GM23248 (cell line): ENCODE data around the gene SLC31A2. TPM values are rescaled to one million over a fixed set of nuclear protein-coding genes. Genes with fewer than 3 reads are reported as not detected.

ENCODE experiments used
- DNase-seq: peaks from one replicate; pipeline ENCODE4 v3.0.0-alpha.2; 2015
- H2AFZ ChIP-seq: fragments of 200-600 bp; sonication (generic); 2 replicates; pipeline ENCODE4 v1.6.1; 2016; ENCODE audit warnings: antibody characterized with exemption
- H3F3A ChIP-seq: fragments of 200-600 bp; sonication (generic); 2 replicates; pipeline ENCODE4 v1.6.1; 2016; ENCODE audit warnings: mild to moderate bottlenecking, antibody characterized with exemption, mixed run types; ENCODE audit not compliant: insufficient read depth
- H3K27ac ChIP-seq: fragments of 200-600 bp; sonication (generic); 2 replicates; pipeline ENCODE4 v1.5.1; 2016; ENCODE audit warnings: mild to moderate bottlenecking
- H3K27me3 ChIP-seq: fragments of 200-600 bp; sonication (generic); replicated peaks from 2 replicates; pipeline ENCODE4 v1.6.1; 2016; ENCODE audit warnings: mild to moderate bottlenecking; ENCODE audit not compliant: insufficient read depth
- H3K36me3 ChIP-seq: fragments of 200-600 bp; sonication (generic); 2 replicates; pipeline ENCODE4 v1.6.1; 2016; ENCODE audit warnings: low read depth, mild to moderate bottlenecking
- H3K4me1 ChIP-seq: fragments of 200-600 bp; sonication (generic); 2 replicates; pipeline ENCODE4 v1.6.1; 2016; ENCODE audit warnings: mild to moderate bottlenecking; ENCODE audit not compliant: insufficient read depth
- H3K4me2 ChIP-seq: fragments of 200-600 bp; sonication (generic); one replicate; pipeline ENCODE4 v1.6.1; 2016; ENCODE audit warnings: mild to moderate bottlenecking; ENCODE audit not compliant: unreplicated experiment
- H3K4me3 ChIP-seq: fragments of 200-600 bp; sonication (generic); 2 replicates; pipeline ENCODE4 v1.5.1; 2016; ENCODE audit warnings: mild to moderate bottlenecking
- H3K79me2 ChIP-seq: fragments of 200-600 bp; sonication (generic); 2 replicates; pipeline ENCODE4 v1.6.1; 2016; ENCODE audit warnings: mild to moderate bottlenecking; ENCODE audit not compliant: insufficient read depth
- H3K9ac ChIP-seq: fragments of 200-600 bp; sonication (generic); 2 replicates; pipeline ENCODE4 v1.6.1; 2016; ENCODE audit warnings: mild to moderate bottlenecking
- H3K9me2 ChIP-seq: fragments of 200-600 bp; sonication (generic); 2 replicates; pipeline ENCODE4 v1.6.1; 2016; ENCODE audit warnings: mixed run types, mild to moderate bottlenecking, moderate library complexity; ENCODE audit not compliant: insufficient read depth
- H3K9me3 ChIP-seq: fragments of 200-600 bp; sonication (generic); one replicate; pipeline ENCODE4 v1.6.1; 2017; ENCODE audit warnings: low read depth
- H4K20me1 ChIP-seq: fragments of 200-600 bp; sonication (generic); 2 replicates; pipeline ENCODE4 v1.6.0; 2016; ENCODE audit not compliant: insufficient read depth
- EZH2 ChIP-seq: fragments of 200-600 bp; sonication (generic); IDR thresholded peaks from 2 replicates; pipeline ENCODE4 v1.6.1; 2018; ENCODE audit warnings: antibody characterized with exemption, mild to moderate bottlenecking; ENCODE audit not compliant: insufficient read depth, poor library complexity, severe bottlenecking
- EZH2phosphoT487 ChIP-seq: fragments of 200-600 bp; sonication (generic); IDR thresholded peaks from 2 replicates; pipeline ENCODE4 v1.6.1; 2018; ENCODE audit warnings: antibody characterized with exemption, moderate library complexity, mild to moderate bottlenecking, low read depth; ENCODE audit not compliant: insufficient read depth
- WGBS, 2 experiments: methylation state at CpG; one replicate each; pipeline ENCODE4 v1.1.6; 2015 to 2017; ENCODE audit warnings: low lambda C conversion rate in 2 of 2, low coverage in 1 of 2; ENCODE audit errors: missing lambda C conversion rate in 2 of 2; 5-methylcytosine and 5-hydroxymethylcytosine counted together
- in situ Hi-C: fragments of 300-500 bp; cut with MboI; formaldehyde crosslinking; loops from 2 replicates; pipeline ENCODE4 v1.15.0; 2020
- polyA plus RNA-seq: library from polyadenylated mRNA; unstranded; fragments of >200 nt; fragmentation: Nextera tagmentation; extraction: Ambion mirVana; gene quantifications from 2 replicates; pipeline ENCODE4 v1.2.1, GENCODE V29; 2016
- total RNA-seq: library from RNA; depleted of rRNA; stranded (reverse); fragments of >200 nt; shearing (Covaris generic); gene quantifications from 2 replicates; pipeline ENCODE4 v1.2.3, GENCODE V29; 2014

The SLC31A2 gene
- total and polyA plus RNA-seq, 2 experiments from 2014 or later, result 15.0 to 20.8 TPM

DNA sequence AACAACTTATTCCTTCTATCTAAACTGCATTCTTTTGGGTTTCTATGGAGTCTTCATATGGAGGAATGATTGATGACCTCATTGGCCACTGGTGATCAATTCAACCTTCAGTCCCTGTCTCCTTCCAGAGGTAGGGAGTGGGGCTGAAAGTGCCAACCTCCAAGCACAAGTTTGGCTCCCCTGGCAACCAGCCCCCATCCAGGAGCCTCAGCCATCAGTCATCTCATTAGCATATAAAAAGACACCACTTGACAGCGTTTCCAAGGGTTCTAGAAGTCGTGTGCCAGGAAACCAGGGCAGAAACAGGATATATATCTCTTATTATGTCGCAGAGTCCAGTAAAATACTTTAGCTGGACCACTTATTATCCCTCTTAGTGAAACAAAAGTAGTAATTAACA, 9.8 kb downstream of the SLC31A2 start:
- WGBS, 2 experiments, result 23% methylated on average over 3 of the region's 3 CpGs
- no peak overlapping the region for H3K4me2 ChIP-seq
- TF ChIP-seq EZH2phosphoT487 (no peak), EZH2 (no peak)

DNA sequence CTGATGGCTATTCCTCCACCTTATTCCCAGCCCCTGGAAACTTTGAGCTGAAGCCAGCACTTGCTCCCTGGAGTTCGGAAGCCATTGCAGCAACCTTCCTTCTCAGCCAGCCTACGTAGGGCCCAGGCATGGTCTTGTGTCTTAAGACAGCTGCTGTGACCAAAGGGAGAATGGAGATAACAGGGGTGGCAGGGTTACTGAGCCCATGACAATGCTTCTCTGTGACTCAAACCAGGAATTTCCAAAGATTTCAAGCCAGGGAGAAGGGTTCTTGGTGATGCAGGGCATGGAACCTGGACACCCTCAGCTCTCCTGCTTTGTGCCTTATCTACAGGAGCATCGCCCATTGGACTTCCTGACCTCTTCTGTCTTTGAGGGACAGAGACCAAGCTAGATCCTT, 12.2 kb downstream of the SLC31A2 start:
- H3K4me1 ChIP-seq, result peaks cover 15% of the 10 kb centered on the region
- 62 to 63% methylated on average over 3 of the region's 3 CpGs for whole genome bisulfite sequencing, 2 experiments
- in situ Hi-C loops, result no loop called here

More for the DNA sequence above, 9.8 kb downstream of the SLC31A2 start:
- H3K4me3 ChIP-seq, result no peak overlapping the region
- in situ Hi-C loops, result no loop called here
- H4K20me1 ChIP-seq, result no peaks in the 10 kb centered on the region
- H3K9ac ChIP-seq, result no peak overlapping the region
- no peak for DNase-seq
- H3K27me3 ChIP-seq, result no peaks in the 10 kb centered on the region
- no peak overlapping the region for H3K27ac ChIP-seq
- H3K4me1 ChIP-seq, result peaks cover 15% of the 10 kb centered on the region
- H3F3A ChIP-seq, result peaks cover 16% of the 10 kb centered on the region
- peaks cover 16% of the 10 kb centered on the region; the same call in 1 of the 2 replicates for H3K36me3 ChIP-seq
- no peaks in the 10 kb centered on the region for H3K79me2 ChIP-seq
- H2AFZ ChIP-seq, result no peak overlapping the region
- no peaks in the 10 kb centered on the region for H3K9me2 ChIP-seq
- no peaks in the 10 kb centered on the region for H3K9me3 ChIP-seq

GRCh38 chr9:113164536-113165300, 13.9 kb downstream of the SLC31A2 start:
- H3F3A ChIP-seq, result peaks cover 16% of the 10 kb centered on the region
- no peak overlapping the region for H3K4me3 ChIP-seq
- no peaks in the 10 kb centered on the region for H3K9me2 ChIP-seq
- peaks cover 44% of the 10 kb centered on the region; the same call in 1 of the 2 replicates for H3K36me3 ChIP-seq
- H3K79me2 ChIP-seq, result no peaks in the 10 kb centered on the region
- peak; percentile 76 for DNase-seq
- H3K4me1 ChIP-seq, result peaks cover 15% of the 10 kb centered on the region
- no peak for TF ChIP-seq EZH2
- TF ChIP-seq EZH2phosphoT487, result no peak
- H2AFZ ChIP-seq, result no peak overlapping the region
- WGBS, 2 experiments, result 56 to 62% methylated on average over 4 of the region's 4 CpGs
- no peaks in the 10 kb centered on the region for H3K27me3 ChIP-seq
- no peaks in the 10 kb centered on the region for H4K20me1 ChIP-seq
- H3K4me2 ChIP-seq, result no peak overlapping the region
- no peaks in the 10 kb centered on the region for H3K9me3 ChIP-seq
- H3K9ac ChIP-seq, result no peak overlapping the region
- peak overlapping the region; percentile 12; the same call in 1 of the 2 replicates for H3K27ac ChIP-seq
- in situ Hi-C loops, result no loop called here

More for the DNA sequence above, 12.2 kb downstream of the SLC31A2 start:
- Histone ChIP-seq H3F3A (peaks cover 16% of the 10 kb centered on the region), H3K9me2 (no peaks in the 10 kb centered on the region), H3K4me2 (no peak overlapping the region), H2AFZ (no peak overlapping the region), H3K36me3 (peaks cover 28% of the 10 kb centered on the region; the same call in 1 of the 2 replicates), H3K9ac (no peak overlapping the region), H3K4me3 (no peak overlapping the region), H3K79me2 (no peaks in the 10 kb centered on the region), H3K27me3 (no peaks in the 10 kb centered on the region), H3K27ac (no peak overlapping the region), H4K20me1 (no peaks in the 10 kb centered on the region), H3K9me3 (no peaks in the 10 kb centered on the region)
- TF ChIP-seq EZH2 (no peak), EZH2phosphoT487 (no peak)
- no peak for DNase-seq

DNA sequence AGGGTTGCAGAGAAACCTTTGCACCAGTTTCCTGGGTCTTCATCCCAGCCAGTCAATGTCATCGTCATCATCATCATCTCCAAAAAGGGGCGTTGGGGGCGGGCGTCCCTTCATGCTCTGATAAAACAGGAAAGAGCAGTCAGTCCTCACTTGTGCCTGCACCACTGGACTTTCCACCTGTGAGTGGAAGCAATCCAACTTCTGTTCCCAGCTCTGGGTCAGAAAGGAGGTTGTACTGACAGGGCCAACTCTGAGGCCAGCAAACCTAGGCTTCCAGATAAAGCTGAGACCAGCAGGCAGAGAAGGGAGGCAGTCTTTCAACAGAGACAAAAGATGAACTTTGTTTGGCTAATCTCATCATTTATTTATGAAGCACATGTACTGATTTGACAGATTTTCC, 15.2 kb downstream of the SLC31A2 start:
- H3K9ac ChIP-seq, result no peak overlapping the region
- TF ChIP-seq EZH2, result no peak
- TF ChIP-seq EZH2phosphoT487, result no peak
- DNase-seq, result no peak
- peaks cover 52% of the 10 kb centered on the region; the same call in 1 of the 2 replicates for H3K36me3 ChIP-seq
- no peaks in the 10 kb centered on the region for H4K20me1 ChIP-seq
- peaks cover 15% of the 10 kb centered on the region for H3K4me1 ChIP-seq
- H3K9me2 ChIP-seq, result no peaks in the 10 kb centered on the region
- H3K27me3 ChIP-seq, result no peaks in the 10 kb centered on the region
- no peaks in the 10 kb centered on the region for H3K9me3 ChIP-seq
- no peak overlapping the region for H3K4me2 ChIP-seq
- H3K79me2 ChIP-seq, result no peaks in the 10 kb centered on the region
- in situ Hi-C loops, result no loop called here
- no peak overlapping the region for H3K27ac ChIP-seq
- peaks cover 16% of the 10 kb centered on the region for H3F3A ChIP-seq
- no peak overlapping the region for H3K4me3 ChIP-seq
- H2AFZ ChIP-seq, result no peak overlapping the region
- WGBS, 2 experiments, result 85% methylated on average over 4 of the region's 4 CpGs
